Activated CD8-positive, alpha-beta memory T cell treated with anti-CD3 and anti-CD28 coated beads for 48 hours (primary cell): ENCODE data around the gene DMRTC2.

Experiments
- DNase-seq, 3 experiments: peaks; one replicate each; pipeline ENCODE4 v3.0.0-alpha.2; 2020; ENCODE audit warnings: low read depth in 2 of 3, low spot score in 2 of 3

The DMRTC2 gene

DNA sequence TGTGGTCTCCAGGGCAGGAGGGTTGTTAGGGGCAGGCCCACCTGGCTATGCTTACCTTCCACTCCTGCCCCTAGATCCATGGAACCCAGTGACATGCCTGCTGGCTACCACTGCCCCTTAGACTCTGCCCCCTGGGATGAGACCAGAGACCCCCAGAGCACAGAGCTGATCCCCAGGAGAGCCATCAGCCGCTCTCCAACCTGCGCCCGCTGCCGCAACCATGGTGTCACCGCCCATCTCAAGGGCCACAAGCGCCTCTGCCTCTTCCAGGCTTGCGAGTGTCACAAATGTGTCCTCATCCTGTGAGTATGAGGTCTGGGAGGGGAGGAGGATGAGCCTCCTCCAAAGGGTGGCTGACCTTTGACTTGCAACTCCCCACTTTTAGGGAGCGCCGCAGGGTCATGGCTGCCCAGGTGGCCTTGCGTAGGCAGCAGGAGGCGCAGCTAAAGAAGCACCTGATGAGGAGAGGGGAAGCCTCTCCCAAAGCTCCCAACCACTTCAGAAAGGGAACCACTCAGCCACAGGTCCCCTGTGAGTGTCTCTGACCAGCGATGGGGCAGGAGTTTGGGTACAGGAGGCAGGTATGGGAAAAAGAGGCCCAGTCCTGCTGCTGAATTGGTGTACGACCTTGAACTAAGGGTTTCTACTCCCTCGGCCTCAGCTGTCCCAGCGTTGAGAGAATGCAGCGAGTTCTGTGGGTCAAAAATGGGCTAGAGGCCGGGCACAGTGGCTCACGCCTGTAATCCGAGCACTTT, 2.7 kb downstream of the DMRTC2 start:
- no peak for DNase-seq

- DNase-seq: no peak
These were observed 3.8 kb downstream of the DMRTC2 start for GRCh38 chr19:41848666-41849065.

- DNase-seq: no peak
These were observed 4.2 kb downstream of the DMRTC2 start for GRCh38 chr19:41849067-41849466.

- no peak for DNase-seq
These were observed 5.5 kb downstream of the DMRTC2 start for GRCh38 chr19:41850381-41850780.

- no peak for DNase-seq
These were observed 6.6 kb downstream of the DMRTC2 start for GRCh38 chr19:41851456-41851855.

- DNase-seq: no peak
These were observed 8.5 kb downstream of the DMRTC2 start for GRCh38 chr19:41853344-41853743.

DNA sequence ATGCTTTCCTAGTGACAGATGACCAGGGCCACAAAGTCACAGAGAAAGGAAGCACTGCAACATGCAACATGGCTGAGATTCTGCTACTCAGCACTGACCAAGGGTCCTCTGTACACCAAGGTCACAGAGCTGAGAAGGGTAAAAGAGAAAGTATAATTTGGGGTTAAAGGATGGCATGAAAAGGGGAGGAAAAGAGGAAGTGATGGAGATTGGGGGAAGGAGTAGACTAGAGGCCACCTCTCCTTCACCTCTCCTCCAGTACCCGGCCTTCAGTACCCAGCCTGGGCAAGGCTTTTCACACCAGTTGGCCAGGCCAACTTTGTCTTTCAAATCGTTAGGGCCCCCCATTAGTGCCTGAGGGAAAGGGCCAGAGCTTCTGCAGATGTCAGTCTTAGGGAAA, 8.9 kb downstream of the DMRTC2 start:
- no peak for DNase-seq

DNA sequence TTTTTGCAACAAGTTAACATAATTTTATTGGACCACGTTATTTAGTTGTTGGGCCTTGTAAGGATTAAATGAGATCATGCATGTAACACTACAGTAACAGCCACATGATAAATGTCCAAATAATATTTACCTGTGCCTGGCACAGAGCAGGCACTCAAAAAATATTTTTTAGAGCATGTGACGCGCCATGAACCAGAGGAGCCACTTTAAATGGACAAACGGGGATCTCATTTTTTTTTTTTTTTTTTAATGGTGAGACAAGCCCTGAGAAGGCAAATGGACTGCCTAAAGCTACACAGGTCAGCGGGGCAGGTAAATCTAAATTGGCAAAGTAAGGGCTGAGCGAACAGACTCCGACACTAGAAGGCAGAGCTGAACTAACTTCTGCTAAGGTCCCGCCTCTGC, 14.4 kb downstream of the DMRTC2 start:
- no peak for DNase-seq

- DNase-seq: peak; percentile 94 to 99 (median 96)
These were observed 15.0 kb downstream of the DMRTC2 start, which contains the start of gene RPS19 for GRCh38 chr19:41859618-41860418. Gene RPS19, plus strand, starts transcription at chr19:41860255. Its CDS starts 520 bp downstream, at chr19:41860775.

DNA sequence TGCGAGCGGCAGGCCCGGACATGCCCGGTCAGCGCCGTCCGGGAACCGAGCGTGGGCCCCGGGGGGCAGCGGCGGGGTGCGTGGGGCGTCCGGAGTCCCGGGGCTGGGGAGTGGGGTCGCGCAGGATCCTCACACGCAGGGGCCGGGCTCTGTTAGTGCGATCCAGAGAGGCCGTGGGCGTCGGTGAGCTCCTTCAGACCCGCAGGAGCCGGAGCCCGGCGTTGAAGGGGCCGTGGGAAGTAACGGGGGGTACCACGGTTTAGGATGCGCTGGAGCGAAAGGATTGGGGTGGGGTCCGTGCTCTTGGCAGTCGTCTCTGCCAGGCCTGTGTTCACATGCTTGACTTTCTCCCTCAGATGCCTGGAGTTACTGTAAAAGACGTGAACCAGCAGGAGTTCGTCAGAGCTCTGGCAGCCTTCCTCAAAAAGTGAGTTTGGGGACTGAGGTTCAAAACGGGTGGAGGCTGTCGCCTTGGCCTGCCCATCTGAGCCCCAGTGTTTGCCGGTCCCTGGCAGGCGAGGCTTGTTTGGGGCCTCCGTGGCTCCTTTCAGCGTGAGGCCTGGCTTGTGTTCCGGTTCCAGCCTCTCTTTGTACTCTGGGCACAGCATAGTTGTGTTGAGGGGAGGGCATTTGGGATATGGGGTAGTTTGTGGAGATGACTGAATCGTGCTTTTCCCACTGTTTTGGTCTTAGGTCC, 15.7 kb downstream of the DMRTC2 start:
- no peak for DNase-seq

DNA sequence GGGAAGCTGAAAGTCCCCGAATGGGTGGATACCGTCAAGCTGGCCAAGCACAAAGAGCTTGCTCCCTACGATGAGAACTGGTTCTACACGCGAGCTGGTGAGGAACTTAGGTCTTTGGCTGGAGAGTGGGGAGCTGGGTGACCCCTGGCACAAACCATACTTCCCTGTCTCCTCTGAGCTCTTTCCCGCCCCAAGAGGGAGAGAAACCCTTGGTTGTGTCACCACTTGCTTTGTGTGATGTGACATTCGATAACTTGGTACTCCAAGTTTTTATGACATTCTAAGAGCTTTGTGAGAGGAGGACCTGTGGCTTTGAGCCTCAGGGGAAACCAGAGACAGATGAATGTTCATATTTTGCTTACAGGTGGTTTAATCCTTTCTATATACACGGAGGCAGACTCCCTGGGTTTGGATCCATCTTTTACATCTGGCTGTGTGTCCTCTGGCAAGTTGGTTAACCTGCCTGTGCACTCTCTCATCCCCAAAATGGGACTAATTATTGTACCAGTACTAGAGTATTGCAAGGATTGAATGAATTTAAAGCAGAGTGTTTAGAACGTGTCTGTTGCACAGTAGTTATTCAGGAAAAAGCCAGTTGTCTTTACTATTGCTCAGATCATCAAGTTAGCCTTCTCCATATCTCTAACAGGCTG, 16.4 kb downstream of the DMRTC2 start:
- DNase-seq: no peak

DNA sequence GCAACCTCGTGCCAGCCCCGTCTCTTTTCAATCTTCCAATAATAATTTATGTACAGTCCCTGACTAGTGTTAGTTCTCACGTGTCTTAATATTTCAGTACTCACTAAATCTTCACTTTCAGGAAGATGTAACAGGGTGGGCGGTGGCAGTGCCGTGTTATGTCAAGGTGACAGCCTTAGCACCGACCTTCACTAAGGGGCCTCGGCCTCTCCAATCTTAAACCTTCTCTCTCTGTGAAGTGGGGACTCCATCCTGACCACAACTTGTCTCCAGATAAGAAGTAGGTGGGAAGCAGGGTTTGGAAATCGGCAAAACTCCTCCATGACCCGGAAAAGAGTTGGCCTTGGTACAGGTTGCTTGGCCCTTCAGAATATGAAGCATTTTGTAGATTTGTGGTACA, 17.0 kb downstream of the DMRTC2 start:
- no peak for DNase-seq

GRCh38 chr19:41862445-41862986, 17.7 kb downstream of the DMRTC2 start:
- no peak for DNase-seq

DNA sequence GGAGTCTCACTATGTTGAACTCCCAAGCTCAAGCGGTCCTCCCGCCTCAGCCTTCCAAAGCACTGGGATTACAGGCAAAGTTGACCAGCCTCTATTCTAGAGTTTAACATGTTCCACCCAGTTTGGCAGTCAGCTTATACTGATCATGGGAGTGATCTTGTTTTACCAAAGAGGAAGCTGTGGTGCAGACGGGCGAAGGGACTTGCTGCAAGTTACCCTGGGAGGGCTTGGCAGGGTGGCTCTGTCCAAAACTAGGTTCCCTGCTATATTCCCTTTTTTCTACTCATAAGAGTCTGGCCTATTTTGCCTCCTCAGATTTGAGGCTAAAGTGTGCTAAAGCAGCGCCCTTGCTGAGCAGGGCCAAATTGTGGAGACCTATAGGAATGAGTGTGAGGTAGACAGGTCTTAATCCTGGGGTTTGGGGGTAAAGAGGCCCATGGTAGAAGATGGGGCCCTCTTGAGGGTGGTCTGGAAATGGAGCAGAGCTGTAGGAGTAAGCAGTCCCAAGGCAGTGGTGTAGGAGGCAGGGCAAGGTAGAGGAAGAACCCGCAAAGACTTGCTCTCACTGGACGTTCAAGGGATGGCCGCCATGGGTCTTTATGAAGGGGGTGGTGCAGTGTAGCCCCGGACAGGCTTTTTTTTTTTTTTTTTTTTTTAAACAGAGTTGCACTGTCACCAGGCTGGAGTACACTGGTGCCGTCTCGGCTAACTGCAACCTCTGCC, 18.5 kb downstream of the DMRTC2 start:
- DNase-seq: no peak

- DNase-seq: no peak
These were observed 19.5 kb downstream of the DMRTC2 start for GRCh38 chr19:41864374-41864773.

GRCh38 chr19:41866284-41866683, 21.4 kb downstream of the DMRTC2 start:
- no peak for DNase-seq

GRCh38 chr19:41868120-41868988, 23.5 kb downstream of the DMRTC2 start:
- DNase-seq: no peak

DNA sequence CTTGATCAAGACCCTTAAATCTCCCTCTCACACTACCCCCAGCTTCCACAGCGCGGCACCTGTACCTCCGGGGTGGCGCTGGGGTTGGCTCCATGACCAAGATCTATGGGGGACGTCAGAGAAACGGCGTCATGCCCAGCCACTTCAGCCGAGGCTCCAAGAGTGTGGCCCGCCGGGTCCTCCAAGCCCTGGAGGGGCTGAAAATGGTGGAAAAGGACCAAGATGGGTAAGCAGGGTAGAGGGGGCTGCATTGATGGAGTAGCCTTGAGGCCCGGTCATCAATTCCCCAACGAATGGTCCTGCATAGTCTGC, 24.1 kb downstream of the DMRTC2 start:
- DNase-seq: no peak

DNA sequence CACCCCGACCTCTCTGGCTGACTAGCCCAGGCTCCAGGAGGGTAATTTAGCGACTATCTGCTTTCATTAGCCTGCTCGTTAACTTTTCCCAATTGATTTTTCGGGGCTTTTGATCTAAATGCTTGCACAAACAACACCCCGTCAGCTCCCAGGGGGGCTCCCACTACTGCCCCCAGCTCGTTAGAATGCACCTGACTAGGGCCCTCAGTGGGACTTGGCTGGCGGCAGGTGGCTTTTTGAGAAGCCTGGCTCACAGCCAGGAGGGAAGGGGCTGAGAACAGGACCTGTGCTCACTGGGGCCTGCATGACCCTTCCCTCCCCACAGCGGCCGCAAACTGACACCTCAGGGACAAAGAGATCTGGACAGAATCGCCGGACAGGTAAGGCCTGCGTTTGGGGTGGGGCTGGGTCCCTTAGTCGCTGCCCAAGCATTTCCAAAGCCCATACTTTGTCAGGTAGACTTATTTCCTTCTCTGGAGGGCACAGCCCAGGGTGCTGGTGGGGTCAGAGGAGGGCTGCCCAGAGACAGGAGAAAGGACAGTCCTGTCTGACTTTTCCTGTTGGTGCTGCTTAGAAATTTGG, 24.6 kb downstream of the DMRTC2 start:
- no peak for DNase-seq
